Spleen (tissue), 7 donors: Measurements from ENCODE around the gene DGKB.

Experiments used
- POLR2A ChIP-seq, 3 donors: fragments of 450-650 bp; IDR thresholded peaks; one replicate each; pipeline ENCODE4 v1.5.1; 2017; ENCODE audit warnings: antibody characterized with exemption in 3 of 3, mild to moderate bottlenecking in 1 of 3
- POLR2AphosphoS5 ChIP-seq, 3 donors: sonication (generic); formaldehyde crosslinking; IDR thresholded peaks; one replicate each; pipeline ENCODE4 v1.5.1; 2017; ENCODE audit warnings: antibody characterized with exemption in 3 of 3
- TF ChIP-seq, protein P1 (sequence below), 11 experiments: fragments of 200-600 bp in 7 of 11; fragments of 450-650 bp in 4 of 11; sonication (generic) in 4 of 11; IDR thresholded peaks in 8 of 11; conservative IDR thresholded peaks in 3 of 11; 1 replicate in 7 of 11; 2 replicates in 4 of 11; pipeline versions ENCODE4 v1.4.0 to v1.8.0; 2016 to 2021; ENCODE audit warnings: antibody characterized with exemption in 11 of 11, inconsistent platforms in 4 of 11, mild to moderate bottlenecking in 1 of 11
- donor health status: DM: no; HTN: no; CAD: no; lungs with moderate emphysema.
- donor health status: DM: no; HTN: no; CAD: no.
- donor health status: DM: no; HTN: no; CAD: no.

GRCh38 chr7:14745076-14745475 lies 157.5 kb downstream of the DGKB start:
- TF ChIP-seq, protein P1, sequence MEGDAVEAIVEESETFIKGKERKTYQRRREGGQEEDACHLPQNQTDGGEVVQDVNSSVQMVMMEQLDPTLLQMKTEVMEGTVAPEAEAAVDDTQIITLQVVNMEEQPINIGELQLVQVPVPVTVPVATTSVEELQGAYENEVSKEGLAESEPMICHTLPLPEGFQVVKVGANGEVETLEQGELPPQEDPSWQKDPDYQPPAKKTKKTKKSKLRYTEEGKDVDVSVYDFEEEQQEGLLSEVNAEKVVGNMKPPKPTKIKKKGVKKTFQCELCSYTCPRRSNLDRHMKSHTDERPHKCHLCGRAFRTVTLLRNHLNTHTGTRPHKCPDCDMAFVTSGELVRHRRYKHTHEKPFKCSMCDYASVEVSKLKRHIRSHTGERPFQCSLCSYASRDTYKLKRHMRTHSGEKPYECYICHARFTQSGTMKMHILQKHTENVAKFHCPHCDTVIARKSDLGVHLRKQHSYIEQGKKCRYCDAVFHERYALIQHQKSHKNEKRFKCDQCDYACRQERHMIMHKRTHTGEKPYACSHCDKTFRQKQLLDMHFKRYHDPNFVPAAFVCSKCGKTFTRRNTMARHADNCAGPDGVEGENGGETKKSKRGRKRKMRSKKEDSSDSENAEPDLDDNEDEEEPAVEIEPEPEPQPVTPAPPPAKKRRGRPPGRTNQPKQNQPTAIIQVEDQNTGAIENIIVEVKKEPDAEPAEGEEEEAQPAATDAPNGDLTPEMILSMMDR (IDR thresholded peaks at IDR 0.05 in 8 of 11, conservative IDR thresholded peaks at IDR 0.05 in 3 of 11) = no peak
- no peak for TF ChIP-seq POLR2AphosphoS5 (IDR thresholded peaks at IDR 0.05)
- no peak for TF ChIP-seq POLR2A (IDR thresholded peaks at IDR 0.05)
